Eye (tissue), 1 donor: ENCODE results near the gene RAI1.

Experiments
- DNase-seq: peaks from one replicate; pipeline ENCODE4 v3.0.0-alpha.2; 2015

RAI1 gene

DNA sequence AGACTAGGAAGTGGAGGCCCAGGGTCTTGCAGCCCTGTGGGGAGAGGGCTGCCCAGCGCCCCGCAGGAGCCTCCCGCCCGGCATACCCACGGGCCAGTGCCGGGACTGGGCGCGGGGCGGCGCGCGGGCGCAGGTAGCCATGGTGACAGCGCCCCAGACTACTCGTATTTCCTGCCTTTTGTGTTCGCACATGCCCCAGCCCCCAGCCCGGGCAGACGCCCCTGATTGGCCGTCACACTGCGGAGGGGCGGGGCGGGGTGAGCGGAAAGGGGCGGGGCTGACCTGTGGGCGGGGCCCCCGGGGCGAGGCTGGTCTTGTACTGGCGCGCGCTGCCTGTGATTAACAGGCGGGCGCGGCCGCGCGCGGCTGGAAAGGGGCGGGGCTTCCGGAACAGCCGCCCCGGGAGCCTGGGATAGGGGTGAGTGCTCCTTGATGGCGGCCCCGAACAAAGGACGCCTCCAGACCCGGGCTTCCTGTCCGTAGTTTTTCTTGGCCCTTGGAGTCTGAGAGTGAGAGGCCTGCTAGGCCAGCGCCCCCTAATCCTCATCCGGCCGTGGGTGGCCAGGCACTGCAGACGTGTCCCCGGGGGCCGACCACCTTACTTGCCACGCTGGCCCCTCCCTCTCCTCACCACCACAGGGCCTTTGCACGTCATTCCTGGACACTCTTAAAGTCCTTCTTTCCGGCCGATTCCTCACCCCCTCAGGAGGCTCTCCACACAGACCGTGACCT is 71.0 kb downstream of the RAI1 start:
- DNase-seq: peak; percentile 97

- DNase-seq: peak; percentile 36
Measured at GRCh38 chr17:17752821-17753321, 71.6 kb downstream of the RAI1 start.

GRCh38 chr17:17754719-17755686 is 73.7 kb downstream of the RAI1 start:
- DNase-seq: no peak

GRCh38 chr17:17755715-17756114 is 74.5 kb downstream of the RAI1 start:
- DNase-seq: no peak

GRCh38 chr17:17757391-17757791 is 76.1 kb downstream of the RAI1 start:
- DNase-seq: no peak

- peak; percentile 74 for DNase-seq
Measured at GRCh38 chr17:17757956-17758845, 76.9 kb downstream of the RAI1 start.

GRCh38 chr17:17758941-17759563 is 77.8 kb downstream of the RAI1 start:
- DNase-seq: no peak

- DNase-seq: no peak
Measured at GRCh38 chr17:17760350-17760749, 79.1 kb downstream of the RAI1 start.

DNA sequence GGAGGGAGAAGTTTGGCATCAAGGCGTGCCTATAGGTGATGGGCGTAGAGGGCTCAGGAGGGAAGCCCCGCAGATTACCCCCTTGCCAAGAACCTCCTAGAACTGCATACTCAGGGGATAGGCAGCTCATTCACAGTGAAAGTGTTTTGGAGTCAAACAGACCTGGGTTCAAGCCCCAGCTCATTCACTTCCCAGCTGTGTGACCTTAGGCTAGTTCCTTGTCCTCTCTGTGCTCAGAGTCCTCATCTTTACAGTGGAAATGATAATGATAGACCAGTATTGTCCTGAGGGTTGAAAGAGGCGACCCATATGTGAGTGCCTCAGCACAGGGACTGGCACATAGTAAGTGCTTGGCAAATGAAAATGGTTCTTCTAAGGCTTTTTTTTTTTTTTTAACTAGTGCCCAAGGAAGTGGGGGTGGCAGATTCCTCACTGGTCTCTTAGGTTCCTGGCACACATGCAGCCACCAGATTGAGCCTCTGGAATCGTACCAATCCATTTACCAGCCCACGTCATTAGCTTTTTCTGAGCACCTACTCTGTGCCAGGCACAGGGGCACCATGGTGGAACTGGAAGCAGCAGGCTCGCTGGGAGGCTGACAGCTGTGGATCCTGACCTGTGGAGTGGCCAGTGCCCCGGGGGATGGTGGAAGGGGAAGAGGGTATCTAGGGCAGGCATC is 79.8 kb downstream of the RAI1 start:
- DNase-seq: no peak

- DNase-seq: no peak
Measured at GRCh38 chr17:17761894-17762743, 80.9 kb downstream of the RAI1 start.

DNA sequence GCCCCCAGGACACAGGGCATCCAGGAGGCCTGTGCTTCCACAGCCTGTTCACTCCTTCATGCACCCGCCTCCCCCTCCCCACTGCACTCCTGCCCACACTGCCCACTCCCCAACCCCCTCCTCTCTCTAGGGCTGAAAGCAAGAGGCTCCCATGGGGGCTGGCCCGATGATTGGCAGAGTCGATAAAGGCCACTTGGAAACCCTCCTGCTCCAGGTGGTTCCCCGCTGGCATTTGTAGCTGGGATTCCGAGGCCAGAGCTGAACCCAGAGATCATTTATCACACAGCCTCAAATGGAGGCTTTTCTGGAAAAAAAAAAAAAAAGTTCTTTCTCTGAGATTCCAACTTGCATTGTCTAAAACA is 81.5 kb downstream of the RAI1 start:
- DNase-seq: peak; percentile 60

DNA sequence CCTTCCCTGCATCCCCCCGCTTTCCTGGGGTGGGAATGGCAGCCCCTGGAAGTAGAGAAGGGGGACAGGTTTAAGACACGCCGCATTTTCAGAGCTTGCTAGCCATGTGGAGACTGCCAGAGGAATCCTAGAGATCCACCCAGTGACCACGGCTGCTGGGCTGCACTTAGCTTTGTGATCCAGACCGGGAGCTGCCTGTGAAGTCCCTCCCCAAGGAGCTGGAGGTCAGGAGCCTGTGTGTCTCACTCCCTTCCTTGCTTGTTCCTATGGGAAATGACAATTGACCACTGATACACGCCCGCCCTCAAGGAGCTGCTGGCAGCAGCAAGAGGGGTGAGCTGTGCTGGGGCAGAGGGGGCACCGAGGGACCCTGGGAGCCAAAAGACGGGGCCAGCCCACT is 81.9 kb downstream of the RAI1 start:
- DNase-seq: peak; percentile 36

GRCh38 chr17:17763734-17764133 is 82.5 kb downstream of the RAI1 start:
- no peak for DNase-seq

- DNase-seq: no peak
Measured at GRCh38 chr17:17765359-17766076, 84.3 kb downstream of the RAI1 start.

- no peak for DNase-seq
Measured at GRCh38 chr17:17766077-17766743, 85.0 kb downstream of the RAI1 start.

- no peak for DNase-seq
Measured at GRCh38 chr17:17766744-17767120, 85.5 kb downstream of the RAI1 start.

GRCh38 chr17:17767154-17767869 is 86.1 kb downstream of the RAI1 start:
- DNase-seq: peak; percentile 73

- no peak for DNase-seq
Measured at GRCh38 chr17:17767887-17768418, 86.7 kb downstream of the RAI1 start.
